DOHH2 (cell line): ENCODE data around the gene DOP1B.

Experiments
- H3F3A ChIP-seq: fragments of 200-600 bp; sonication (generic), shearing (Covaris generic); 2 replicates; pipeline ENCODE4 v1.6.0; 2016; ENCODE audit warnings: antibody characterized with exemption, mild to moderate bottlenecking; ENCODE audit not compliant: control insufficient read depth, insufficient read depth
- H3K27ac ChIP-seq: fragments of 200-600 bp; sonication (generic); 2 replicates; pipeline ENCODE4 v1.5.1; 2014; ENCODE audit warnings: low read depth, mild to moderate bottlenecking, low read length, moderate library complexity
- H3K27me3 ChIP-seq: fragments of 200-600 bp; sonication (generic); 2 replicates; pipeline ENCODE4 v1.6.1; 2014; ENCODE audit warnings: mild to moderate bottlenecking, low read length, mixed read lengths; ENCODE audit not compliant: control insufficient read depth
- H3K36me3 ChIP-seq: fragments of 200-600 bp; sonication (generic); 2 replicates; pipeline ENCODE4 v1.6.1; 2014; ENCODE audit warnings: mild to moderate bottlenecking, low read length, moderate library complexity, mixed read lengths; ENCODE audit not compliant: control insufficient read depth
- H3K4me1 ChIP-seq: fragments of 200-600 bp; sonication (generic); 2 replicates; pipeline ENCODE4 v1.6.1; 2014; ENCODE audit warnings: mild to moderate bottlenecking, low read length, mixed read lengths; ENCODE audit not compliant: control insufficient read depth
- H3K4me2 ChIP-seq: fragments of 200-600 bp; sonication (generic); 2 replicates; pipeline ENCODE4 v1.6.0; 2014; ENCODE audit warnings: mild to moderate bottlenecking, low read length, moderate library complexity
- H3K4me3 ChIP-seq: fragments of 200-600 bp; sonication (generic); 2 replicates; pipeline ENCODE4 v1.5.1; 2014; ENCODE audit warnings: mild to moderate bottlenecking, low read length, mixed read lengths
- H3K79me2 ChIP-seq: fragments of 200-600 bp; sonication (generic); 2 replicates; pipeline ENCODE4 v1.6.1; 2014; ENCODE audit warnings: mild to moderate bottlenecking, low read length, mixed read lengths; ENCODE audit not compliant: control insufficient read depth
- H3K9me2 ChIP-seq: fragments of 200-600 bp; sonication (generic); replicated peaks from 2 replicates; pipeline ENCODE4 v1.6.1; 2014; ENCODE audit warnings: mild to moderate bottlenecking, low read length, mixed read lengths; ENCODE audit not compliant: control insufficient read depth
- H3K9me3 ChIP-seq: fragments of 200-600 bp; sonication (generic); 2 replicates; pipeline ENCODE4 v1.6.1; 2014; ENCODE audit warnings: antibody characterized with exemption, low read length, mixed read lengths; ENCODE audit not compliant: control insufficient read depth, insufficient read depth
- H4K20me1 ChIP-seq: fragments of 200-600 bp; sonication (generic); 2 replicates; pipeline ENCODE4 v1.6.0; 2014; ENCODE audit warnings: low read depth, mild to moderate bottlenecking, antibody characterized with exemption, low read length, moderate library complexity; ENCODE audit not compliant: control insufficient read depth, insufficient read depth
- EZH2phosphoT487 ChIP-seq: fragments of 200-600 bp; sonication (generic); IDR thresholded peaks from 2 replicates; pipeline ENCODE4 v1.6.1; 2017; ENCODE audit warnings: borderline replicate concordance, mild to moderate bottlenecking, antibody characterized with exemption, low read length, moderate library complexity, mixed read lengths
- TF ChIP-seq, protein P1 (sequence below): fragments of 200-600 bp; sonication (generic); IDR thresholded peaks from one replicate; pipeline ENCODE4 v1.5.1; 2014; ENCODE audit warnings: antibody characterized with exemption, mild to moderate bottlenecking, low read depth, low read length; ENCODE audit not compliant: poor library complexity, severe bottlenecking

Gene DOP1B

DNA sequence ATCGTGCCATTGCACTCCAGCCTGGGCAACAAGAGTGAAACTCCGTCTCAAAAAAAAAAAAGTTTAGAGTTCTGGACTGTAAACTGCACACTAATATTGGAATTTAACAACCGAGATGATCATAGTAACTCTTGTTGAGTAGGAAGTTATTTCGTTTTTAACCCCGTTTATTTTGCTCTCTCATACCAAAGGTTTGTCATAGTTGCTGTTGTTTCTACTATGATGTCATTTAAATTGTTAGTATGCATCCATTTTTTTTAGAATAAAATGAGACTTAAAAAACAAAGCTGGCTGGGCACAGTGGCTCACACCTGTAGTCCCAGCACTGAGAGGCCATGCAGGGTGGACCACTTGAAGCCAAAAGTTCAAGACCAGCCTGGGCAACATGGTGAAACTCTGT is 49.3 kb downstream of the DOP1B start:
- Histone ChIP-seq H4K20me1 (no peaks in the 10 kb centered on the region), H3K27ac (no peak overlapping the region), H3K9me3 (no peaks in the 10 kb centered on the region), H3K4me2 (no peak overlapping the region), H3K4me3 (no peak overlapping the region), H3K4me1 (no peaks in the 10 kb centered on the region), H3K9me2 (no peaks in the 10 kb centered on the region), H3K36me3 (no peaks in the 10 kb centered on the region), H3K79me2 (no peaks in the 10 kb centered on the region), H3F3A (no peaks in the 10 kb centered on the region), H3K27me3 (no peaks in the 10 kb centered on the region)
- TF ChIP-seq, protein P1, sequence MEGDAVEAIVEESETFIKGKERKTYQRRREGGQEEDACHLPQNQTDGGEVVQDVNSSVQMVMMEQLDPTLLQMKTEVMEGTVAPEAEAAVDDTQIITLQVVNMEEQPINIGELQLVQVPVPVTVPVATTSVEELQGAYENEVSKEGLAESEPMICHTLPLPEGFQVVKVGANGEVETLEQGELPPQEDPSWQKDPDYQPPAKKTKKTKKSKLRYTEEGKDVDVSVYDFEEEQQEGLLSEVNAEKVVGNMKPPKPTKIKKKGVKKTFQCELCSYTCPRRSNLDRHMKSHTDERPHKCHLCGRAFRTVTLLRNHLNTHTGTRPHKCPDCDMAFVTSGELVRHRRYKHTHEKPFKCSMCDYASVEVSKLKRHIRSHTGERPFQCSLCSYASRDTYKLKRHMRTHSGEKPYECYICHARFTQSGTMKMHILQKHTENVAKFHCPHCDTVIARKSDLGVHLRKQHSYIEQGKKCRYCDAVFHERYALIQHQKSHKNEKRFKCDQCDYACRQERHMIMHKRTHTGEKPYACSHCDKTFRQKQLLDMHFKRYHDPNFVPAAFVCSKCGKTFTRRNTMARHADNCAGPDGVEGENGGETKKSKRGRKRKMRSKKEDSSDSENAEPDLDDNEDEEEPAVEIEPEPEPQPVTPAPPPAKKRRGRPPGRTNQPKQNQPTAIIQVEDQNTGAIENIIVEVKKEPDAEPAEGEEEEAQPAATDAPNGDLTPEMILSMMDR = no peak
- TF ChIP-seq EZH2phosphoT487 = no peak
